RWPE2 (cell line): Measurements from ENCODE around the gene BMP10.
A peak's percentile ranks its signal among the peaks of the same experiment; 100 is the strongest.

Source experiments
- ATAC-seq: fragments of 200-7000 bp; cut with Tn5 transposase; 3 replicates; pipeline ENCODE4 v1.9.1; 2021; ENCODE audit warnings: low read depth
- DNase-seq: peaks from one replicate; pipeline ENCODE4 v3.0.0-alpha.2; 2020; ENCODE audit warnings: low spot score
- H3K27ac ChIP-seq: fragments of 450-650 bp; 2 replicates; pipeline ENCODE4 v1.5.1; 2017; ENCODE audit warnings: mild to moderate bottlenecking; ENCODE audit not compliant: poor library complexity, severe bottlenecking
- H3K27me3 ChIP-seq: fragments of 250-450 bp; sonication (Bioruptor Pico); 2 replicates; pipeline ENCODE4 v1.5.1; 2021; ENCODE audit warnings: mild to moderate bottlenecking, moderate library complexity; ENCODE audit not compliant: insufficient read depth, poor library complexity, severe bottlenecking
- H3K36me3 ChIP-seq: fragments of 250-450 bp; sonication (Bioruptor Pico); 2 replicates; pipeline ENCODE4 v1.5.1; 2020; ENCODE audit warnings: low read depth, mild to moderate bottlenecking, moderate library complexity
- H3K4me1 ChIP-seq: fragments of 250-450 bp; sonication (Bioruptor Pico); 2 replicates; pipeline ENCODE4 v1.5.1; 2021; ENCODE audit warnings: mild to moderate bottlenecking, moderate library complexity; ENCODE audit not compliant: insufficient read depth, poor library complexity, severe bottlenecking
- H3K4me3 ChIP-seq: fragments of 250-450 bp; sonication (Bioruptor Pico); 2 replicates; pipeline ENCODE4 v1.5.1; 2021; ENCODE audit warnings: mild to moderate bottlenecking, moderate library complexity; ENCODE audit not compliant: severe bottlenecking
- H3K9me3 ChIP-seq: fragments of 250-450 bp; sonication (Bioruptor Pico); 2 replicates; pipeline ENCODE4 v1.5.1; 2021; ENCODE audit warnings: mild to moderate bottlenecking, moderate library complexity; ENCODE audit not compliant: severe bottlenecking
- CTCF ChIP-seq: fragments of 450-650 bp; IDR thresholded peaks from one replicate; pipeline ENCODE4 v1.5.1; 2017; ENCODE audit warnings: mild to moderate bottlenecking, moderate library complexity; ENCODE audit not compliant: poor library complexity, severe bottlenecking

The BMP10 gene

GRCh38 chr2:68871159-68871764 lies at the start of gene BMP10:
TSS of gene BMP10 (minus strand) at chr2:68871397. CDS start at chr2:68871358, 39 bp downstream.
- TF ChIP-seq CTCF = no peak

GRCh38 chr2:68920481-68921170 lies 49.4 kb upstream of the BMP10 start:
- Histone ChIP-seq H3K27me3 (no peaks in the 10 kb centered on the region), H3K4me3 (no peak overlapping the region), H3K27ac (no peak overlapping the region), H3K4me1 (peaks cover 8% of the 10 kb centered on the region), H3K9me3 (no peaks in the 10 kb centered on the region), H3K36me3 (no peaks in the 10 kb centered on the region)
- no peak for TF ChIP-seq CTCF
- no peak for ATAC-seq
- no peak for DNase-seq

More at GRCh38 chr2:68871159-68871764, at the start of gene BMP10:
- Histone ChIP-seq H3K9me3 (no peaks in the 10 kb centered on the region), H3K27ac (no peak within 1 kb of the TSS), H3K36me3 (no peaks in the 10 kb centered on the region), H3K4me3 (no peak within 1 kb of the TSS), H3K27me3 (no peaks in the 10 kb centered on the region), H3K4me1 (peaks cover 6% of the 10 kb centered on the region)
- ATAC-seq (no peak), DNase-seq (no peak)

- no peak for DNase-seq
- Histone ChIP-seq H3K27ac (no peak overlapping the region), H3K9me3 (no peaks in the 10 kb centered on the region), H3K36me3 (no peaks in the 10 kb centered on the region), H3K4me3 (no peak overlapping the region), H3K4me1 (peaks cover 8% of the 10 kb centered on the region), H3K27me3 (no peaks in the 10 kb centered on the region)
- 0 out of 3 replicates have a peak, but pooled peaks have one; percentile 19 for ATAC-seq
- TF ChIP-seq CTCF = no peak
Observed at GRCh38 chr2:68918497-68918896, 47.3 kb upstream of the BMP10 start.

- no peak for TF ChIP-seq CTCF
- Histone ChIP-seq H3K36me3 (no peaks in the 10 kb centered on the region), H3K4me3 (no peak overlapping the region), H3K9me3 (no peaks in the 10 kb centered on the region), H3K27me3 (no peaks in the 10 kb centered on the region), H3K27ac (no peak overlapping the region), H3K4me1 (peaks cover 8% of the 10 kb centered on the region)
- DNase-seq (no peak), ATAC-seq (no peak)
Observed at GRCh38 chr2:68917034-68917718, 46.0 kb upstream of the BMP10 start.
